Stomach (tissue), 4 donors: Measurements from ENCODE around the gene PTMA.
A peak's percentile ranks its signal among the peaks of the same experiment; 100 is the strongest.

Experiments
- POLR2AphosphoS5 ChIP-seq, 3 donors: sonication (generic); formaldehyde crosslinking; IDR thresholded peaks; one replicate each; pipeline ENCODE4 v1.6.1; 2016; ENCODE audit warnings: antibody characterized with exemption in 3 of 3
- TF ChIP-seq, protein P1 (sequence below), 7 experiments: fragments of 450-650 bp in 4 of 7; fragments of 200-600 bp in 3 of 7; sonication (generic) in 3 of 7; IDR thresholded peaks; one replicate each; pipeline ENCODE4 v1.5.1; 2016 to 2019; ENCODE audit warnings: antibody characterized with exemption in 7 of 7, control low read depth in 2 of 7, mild to moderate bottlenecking in 1 of 7

DNA sequence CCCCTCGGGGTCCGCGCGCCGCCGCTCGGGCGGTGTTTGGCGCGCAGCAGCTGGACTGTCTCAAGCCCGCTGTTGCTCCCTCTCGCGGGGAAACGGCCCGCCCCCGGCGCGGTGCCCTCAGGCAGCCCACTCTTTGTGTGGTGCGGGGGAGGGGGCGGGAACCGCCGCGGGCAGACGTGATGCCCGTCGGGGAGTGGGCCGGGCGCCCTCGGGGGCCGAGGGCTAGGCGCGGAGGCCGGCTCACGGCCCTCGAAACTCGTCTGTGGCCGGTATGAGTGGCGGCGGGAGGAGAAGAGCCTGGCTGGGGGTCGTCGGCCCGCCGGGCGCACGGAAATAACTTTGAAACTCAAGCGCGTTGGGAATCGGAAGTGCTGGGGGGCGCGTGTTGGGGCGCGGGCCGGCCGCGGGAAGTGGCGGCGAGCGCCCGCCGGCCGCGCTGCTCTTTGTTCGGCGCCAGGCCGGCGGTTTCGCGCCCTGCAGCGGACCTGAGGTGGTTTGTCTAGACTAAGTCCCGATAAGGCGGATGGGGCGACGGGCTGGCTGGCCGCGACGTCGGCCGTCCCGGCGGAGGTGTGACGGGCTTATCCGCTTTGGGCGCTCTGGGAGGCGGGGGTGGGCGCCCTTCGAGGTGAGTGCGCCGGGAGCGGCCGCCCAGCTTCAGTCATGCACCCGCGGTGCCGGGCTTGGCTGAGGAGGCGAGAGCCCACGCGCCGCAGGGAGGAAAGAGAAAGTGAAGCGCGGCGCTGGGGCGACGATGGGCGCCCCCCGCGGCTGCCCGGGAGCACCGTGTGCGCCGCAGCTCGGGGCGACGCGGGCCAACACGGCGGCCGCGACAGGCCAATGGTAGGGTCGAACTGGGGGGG is 679 bp downstream of the PTMA start:
- TF ChIP-seq, protein P1, sequence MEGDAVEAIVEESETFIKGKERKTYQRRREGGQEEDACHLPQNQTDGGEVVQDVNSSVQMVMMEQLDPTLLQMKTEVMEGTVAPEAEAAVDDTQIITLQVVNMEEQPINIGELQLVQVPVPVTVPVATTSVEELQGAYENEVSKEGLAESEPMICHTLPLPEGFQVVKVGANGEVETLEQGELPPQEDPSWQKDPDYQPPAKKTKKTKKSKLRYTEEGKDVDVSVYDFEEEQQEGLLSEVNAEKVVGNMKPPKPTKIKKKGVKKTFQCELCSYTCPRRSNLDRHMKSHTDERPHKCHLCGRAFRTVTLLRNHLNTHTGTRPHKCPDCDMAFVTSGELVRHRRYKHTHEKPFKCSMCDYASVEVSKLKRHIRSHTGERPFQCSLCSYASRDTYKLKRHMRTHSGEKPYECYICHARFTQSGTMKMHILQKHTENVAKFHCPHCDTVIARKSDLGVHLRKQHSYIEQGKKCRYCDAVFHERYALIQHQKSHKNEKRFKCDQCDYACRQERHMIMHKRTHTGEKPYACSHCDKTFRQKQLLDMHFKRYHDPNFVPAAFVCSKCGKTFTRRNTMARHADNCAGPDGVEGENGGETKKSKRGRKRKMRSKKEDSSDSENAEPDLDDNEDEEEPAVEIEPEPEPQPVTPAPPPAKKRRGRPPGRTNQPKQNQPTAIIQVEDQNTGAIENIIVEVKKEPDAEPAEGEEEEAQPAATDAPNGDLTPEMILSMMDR (IDR thresholded peaks at IDR 0.05) = peak in 1 of 7 experiments; percentile 28
- TF ChIP-seq POLR2AphosphoS5 (IDR thresholded peaks at IDR 0.05) = no peak
